GM12873 (cell line): Measurements from ENCODE around the gene DLGAP1.

Experiments used
- CTCF ChIP-seq: IDR thresholded peaks from 2 replicates; pipeline ENCODE4 v1.5.1; 2012; ENCODE audit warnings: low read depth, mild to moderate bottlenecking, moderate library complexity, low read length, control low read depth; ENCODE audit not compliant: insufficient read depth; ENCODE audit errors: missing control alignments

DLGAP1 gene

GRCh38 chr18:3491981-3492555, 963.0 kb downstream of the DLGAP1 start:
- no peak for TF ChIP-seq CTCF

GRCh38 chr18:3489462-3489861, 965.6 kb downstream of the DLGAP1 start:
- no peak for TF ChIP-seq CTCF

GRCh38 chr18:3486512-3486911, 968.6 kb downstream of the DLGAP1 start:
- no peak for TF ChIP-seq CTCF

GRCh38 chr18:3485153-3486149, 969.7 kb downstream of the DLGAP1 start:
- TF ChIP-seq CTCF = no peak

GRCh38 chr18:3482258-3482657, 972.8 kb downstream of the DLGAP1 start:
- no peak for TF ChIP-seq CTCF

- TF ChIP-seq CTCF = peak; percentile 53
Measured at GRCh38 chr18:3481696-3482210, 973.4 kb downstream of the DLGAP1 start.
